ENCODE measurements around the gene GNB5. TPM values are rescaled to one million over a fixed set of nuclear protein-coding genes. Genes with fewer than 3 reads are reported as not detected.

Gene GNB5
- total RNA-seq, 2 donors from 2014 or later = 30.1 to 38.5 TPM

DNA sequence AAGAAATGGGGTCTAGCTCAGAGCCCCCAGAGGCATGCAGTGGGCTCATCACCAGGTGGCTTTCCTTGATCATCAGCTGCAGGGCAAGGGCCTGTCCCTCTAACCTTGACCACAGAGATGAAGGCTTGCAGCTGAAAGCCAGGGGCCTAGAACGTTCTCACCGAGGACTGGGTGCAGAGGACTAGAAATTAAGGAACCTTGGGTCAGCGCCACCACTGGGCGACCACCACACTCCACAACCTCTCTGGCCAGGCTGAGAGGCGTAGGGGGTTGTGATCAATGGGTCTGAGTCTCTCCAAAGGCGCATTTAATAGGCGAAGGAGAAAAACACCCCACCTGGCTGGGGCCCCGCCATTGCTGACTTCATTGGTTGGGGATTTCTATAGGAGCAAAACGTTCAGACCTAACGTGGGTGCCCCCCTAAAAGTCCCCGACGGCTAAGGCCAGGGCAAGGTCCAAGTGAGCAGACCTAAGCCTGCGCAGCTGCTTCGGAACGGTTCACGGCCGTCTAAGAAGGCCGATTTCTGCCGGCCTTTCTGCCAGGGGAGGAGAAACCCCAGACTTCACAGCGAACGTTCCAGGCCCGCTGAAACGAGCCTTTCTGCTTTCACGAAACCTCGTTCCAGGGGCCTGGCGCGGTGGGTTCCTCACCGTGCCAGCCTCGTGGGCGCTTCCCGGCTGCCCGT is 79.5 kb downstream of the GNB5 start:
- no peaks in the 10 kb centered on the region for H3K36me3 ChIP-seq
- H3K4me3 ChIP-seq = peak overlapping the region; percentile 24 to 41
- no peaks in the 10 kb centered on the region for H3K9me3 ChIP-seq
- TF ChIP-seq, protein P1, sequence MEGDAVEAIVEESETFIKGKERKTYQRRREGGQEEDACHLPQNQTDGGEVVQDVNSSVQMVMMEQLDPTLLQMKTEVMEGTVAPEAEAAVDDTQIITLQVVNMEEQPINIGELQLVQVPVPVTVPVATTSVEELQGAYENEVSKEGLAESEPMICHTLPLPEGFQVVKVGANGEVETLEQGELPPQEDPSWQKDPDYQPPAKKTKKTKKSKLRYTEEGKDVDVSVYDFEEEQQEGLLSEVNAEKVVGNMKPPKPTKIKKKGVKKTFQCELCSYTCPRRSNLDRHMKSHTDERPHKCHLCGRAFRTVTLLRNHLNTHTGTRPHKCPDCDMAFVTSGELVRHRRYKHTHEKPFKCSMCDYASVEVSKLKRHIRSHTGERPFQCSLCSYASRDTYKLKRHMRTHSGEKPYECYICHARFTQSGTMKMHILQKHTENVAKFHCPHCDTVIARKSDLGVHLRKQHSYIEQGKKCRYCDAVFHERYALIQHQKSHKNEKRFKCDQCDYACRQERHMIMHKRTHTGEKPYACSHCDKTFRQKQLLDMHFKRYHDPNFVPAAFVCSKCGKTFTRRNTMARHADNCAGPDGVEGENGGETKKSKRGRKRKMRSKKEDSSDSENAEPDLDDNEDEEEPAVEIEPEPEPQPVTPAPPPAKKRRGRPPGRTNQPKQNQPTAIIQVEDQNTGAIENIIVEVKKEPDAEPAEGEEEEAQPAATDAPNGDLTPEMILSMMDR (IDR thresholded peaks at IDR 0.05) = no peak
- no peaks in the 10 kb centered on the region for H3K27me3 ChIP-seq
- H3K4me1 ChIP-seq = peaks cover 0 to 12% of the 10 kb centered on the region in 2 donors
- no peak overlapping the region for H3K27ac ChIP-seq
- DNase-seq (ENCODE audit: low spot score) = no peak

DNA sequence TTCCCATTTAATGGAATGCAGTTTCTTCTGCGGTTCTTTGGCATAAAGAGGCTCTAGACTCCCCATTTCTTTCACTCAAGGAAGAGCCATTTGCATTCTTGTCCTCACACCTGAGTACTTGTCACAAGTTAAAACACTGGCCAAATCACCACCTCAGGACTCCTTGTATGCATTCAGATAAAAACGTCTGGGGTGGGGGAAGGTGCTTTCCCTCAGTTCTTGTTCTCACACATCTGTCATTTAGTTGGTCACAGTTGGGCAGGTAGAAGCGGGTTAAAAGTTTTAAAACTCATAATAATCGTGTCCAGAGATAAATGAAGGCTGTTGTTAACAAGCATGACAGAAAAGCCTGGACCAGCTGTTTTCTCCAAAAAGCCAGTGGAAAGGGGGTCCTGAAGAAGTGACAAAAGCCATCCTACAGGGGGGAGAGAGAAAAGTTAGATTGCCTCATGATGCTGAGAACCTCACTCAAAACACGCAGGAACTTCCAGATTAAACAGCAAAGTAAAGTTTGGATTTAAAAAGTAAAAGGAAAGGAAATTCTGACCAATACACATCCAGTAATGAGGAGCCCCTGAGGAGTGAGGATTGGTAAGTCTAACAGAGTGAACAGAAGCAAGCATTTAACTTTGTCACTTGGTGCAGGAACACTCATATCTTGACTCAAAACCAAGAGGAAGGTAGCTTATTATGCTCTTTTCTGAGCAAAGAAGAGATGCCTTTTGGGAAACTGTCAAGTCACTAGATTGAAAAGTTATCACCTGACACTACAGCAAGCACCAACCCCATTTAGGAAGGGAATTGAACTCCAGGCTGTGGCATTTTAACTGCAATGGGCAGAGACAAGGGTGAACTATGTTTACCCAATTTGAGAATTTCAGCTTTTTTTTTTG is 81.4 kb downstream of the GNB5 start:
- H3K27ac ChIP-seq = no peak overlapping the region
- H3K4me1 ChIP-seq = peaks cover 0 to 12% of the 10 kb centered on the region in 2 donors
- H3K9me3 ChIP-seq = no peaks in the 10 kb centered on the region
- no peaks in the 10 kb centered on the region for H3K36me3 ChIP-seq
- TF ChIP-seq, protein P1 (IDR thresholded peaks at IDR 0.05) = no peak
- H3K27me3 ChIP-seq = no peaks in the 10 kb centered on the region
- no peak for DNase-seq (ENCODE audit: low spot score)
- H3K4me3 ChIP-seq = no peak overlapping the region

DNA sequence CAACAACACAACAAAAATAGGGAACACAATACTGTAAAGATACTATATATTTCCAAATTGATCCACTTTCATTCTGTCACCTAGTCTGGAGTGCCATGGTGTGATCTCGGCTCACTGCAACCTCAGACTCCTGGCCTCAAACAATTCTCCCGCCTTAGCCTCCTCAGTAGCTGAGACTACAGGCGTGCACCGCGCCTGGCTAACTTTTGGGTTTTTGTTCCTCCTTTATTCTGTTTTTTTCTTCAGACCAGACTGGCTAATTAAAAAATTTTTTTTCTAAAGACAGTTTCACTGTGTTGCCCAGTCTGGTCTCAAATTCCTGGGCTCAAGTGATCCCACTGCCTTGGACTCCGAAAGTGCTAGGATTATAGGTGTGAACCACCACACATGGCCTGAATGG is 84.0 kb downstream of the GNB5 start:
- no peak for DNase-seq (ENCODE audit: low spot score)
- H3K4me3 ChIP-seq = no peak overlapping the region
- TF ChIP-seq, protein P1 (IDR thresholded peaks at IDR 0.05) = no peak
- H3K9me3 ChIP-seq = no peaks in the 10 kb centered on the region
- H3K4me1 ChIP-seq = peaks cover 0 to 14% of the 10 kb centered on the region in 2 donors
- no peaks in the 10 kb centered on the region for H3K36me3 ChIP-seq
- H3K27me3 ChIP-seq = no peaks in the 10 kb centered on the region
- no peak overlapping the region for H3K27ac ChIP-seq

DNA sequence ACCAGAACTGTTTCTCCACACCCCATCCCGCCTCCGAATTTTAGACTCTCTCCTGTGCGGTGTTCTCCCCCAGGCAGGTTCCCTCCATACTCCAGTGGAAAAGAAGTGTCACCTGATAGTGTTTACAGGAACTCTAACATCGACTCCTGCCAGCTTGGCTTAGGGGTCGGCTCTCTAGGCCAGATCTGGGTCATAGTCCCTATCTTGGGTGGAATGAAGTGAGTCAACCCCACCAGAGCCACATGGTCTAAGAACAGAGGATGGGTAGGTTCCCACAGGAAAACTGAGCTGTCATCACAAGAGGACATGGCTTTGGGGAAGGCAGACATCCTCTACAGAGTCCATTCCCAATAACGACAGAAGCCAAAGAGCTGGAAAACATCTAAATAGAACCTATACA is 84.6 kb downstream of the GNB5 start:
- Histone ChIP-seq H3K27ac (no peak overlapping the region), H3K4me3 (no peak overlapping the region), H3K4me1 (peaks cover 0 to 8% of the 10 kb centered on the region in 2 donors), H3K9me3 (no peaks in the 10 kb centered on the region), H3K36me3 (no peaks in the 10 kb centered on the region), H3K27me3 (no peaks in the 10 kb centered on the region)
- TF ChIP-seq, protein P1 (IDR thresholded peaks at IDR 0.05) = no peak
- no peak for DNase-seq (ENCODE audit: low spot score)

DNA sequence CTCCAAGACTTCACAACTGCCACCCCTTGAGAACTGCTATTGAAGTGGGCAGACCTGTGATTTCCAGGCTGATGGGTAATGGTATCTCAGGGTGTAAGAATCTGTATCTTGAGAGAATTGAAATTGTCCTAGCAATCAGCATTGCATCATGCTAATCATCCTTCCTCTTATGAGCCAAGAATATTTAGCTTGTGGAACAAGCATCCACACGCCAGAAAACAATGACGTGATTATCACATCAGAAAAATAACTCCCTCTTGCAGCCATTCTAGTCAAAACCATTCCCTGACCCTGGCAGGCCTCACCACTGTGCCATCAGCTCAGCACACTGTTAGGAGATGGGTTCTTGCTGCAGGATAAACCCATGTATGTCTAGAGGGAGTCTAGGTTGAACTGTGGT is 85.3 kb downstream of the GNB5 start:
- Histone ChIP-seq H3K36me3 (no peaks in the 10 kb centered on the region), H3K9me3 (no peaks in the 10 kb centered on the region), H3K4me1 (peaks cover 0 to 7% of the 10 kb centered on the region in 2 donors), H3K27me3 (no peaks in the 10 kb centered on the region), H3K4me3 (no peak overlapping the region), H3K27ac (no peak overlapping the region)
- DNase-seq (ENCODE audit: low spot score) = no peak
- TF ChIP-seq, protein P1 (IDR thresholded peaks at IDR 0.05) = no peak
